NB4 (cell line): Measurements from ENCODE around the gene RNF39.

Experiments used
- CTCF ChIP-seq: IDR thresholded peaks from one replicate; pipeline ENCODE4 v1.5.1; 2012; ENCODE audit warnings: low read depth, low read length
- MYC ChIP-seq: IDR thresholded peaks from 2 replicates; pipeline ENCODE4 v1.6.1; 2011; ENCODE audit warnings: low read depth, low read length
- POLR2A ChIP-seq: IDR thresholded peaks from 2 replicates; pipeline ENCODE4 v1.6.1; 2011; ENCODE audit warnings: mild to moderate bottlenecking; ENCODE audit not compliant: insufficient read length; ENCODE audit errors: extremely low read depth

- TF ChIP-seq CTCF (no peak), POLR2A (no peak), MYC (no peak)
Observed at GRCh38 chr6:30041221-30041620, 34.3 kb downstream of the RNF39 start.
